MCF 10A (cell line): ENCODE data around the gene TCERG1L. TPM values are rescaled to one million over a fixed set of nuclear protein-coding genes. Genes with fewer than 3 reads are reported as not detected.

Experiments used
- BruUV-seq: library from RNA; stranded (reverse); fragments of 400-500 nt; replicated peaks from 2 replicates; lab custom pipeline; 2021; lab: Mats Ljungman, UMichigan
- CTCF ChIA-PET: fragments of 300-600 bp; sonication (Branson Sonifier 250); formaldehyde crosslinking; extraction: SDS; loops from one replicate; lab custom pipeline; 2021; ENCODE audit warnings: antibody characterized with exemption, inconsistent platforms; lab: Yijun Ruan, JAX
- POLR2A ChIA-PET: fragments of 300-600, 350-650 bp; sonication (Branson Sonifier 250); formaldehyde crosslinking; extraction: SDS; loops from one replicate; lab custom pipeline; 2020; ENCODE audit warnings: antibody characterized with exemption, inconsistent platforms; lab: Yijun Ruan, JAX
- DNase-seq: peaks from one replicate; pipeline ENCODE4 v3.0.0-alpha.2; 2018; ENCODE audit not compliant: unreplicated experiment
- H3K27ac Mint-ChIP-seq: one replicate; pipeline ENCODE4 v1.8.0; 2022; ENCODE audit warnings: mild to moderate bottlenecking, low read depth, mixed read lengths; ENCODE audit not compliant: unreplicated experiment
- H3K27me3 Mint-ChIP-seq: one replicate; pipeline ENCODE4 v1.8.0; 2022; ENCODE audit warnings: mixed read lengths; ENCODE audit not compliant: insufficient read depth, unreplicated experiment
- H3K36me3 Mint-ChIP-seq: one replicate; pipeline ENCODE4 v1.8.0; 2022; ENCODE audit warnings: mild to moderate bottlenecking, moderate library complexity, mixed read lengths; ENCODE audit not compliant: insufficient read depth, unreplicated experiment
- H3K4me1 Mint-ChIP-seq: one replicate; pipeline ENCODE4 v1.8.0; 2022; ENCODE audit warnings: mixed read lengths; ENCODE audit not compliant: insufficient read depth, unreplicated experiment
- H3K4me3 Mint-ChIP-seq: one replicate; pipeline ENCODE4 v1.8.0; 2022; ENCODE audit warnings: mild to moderate bottlenecking, moderate library complexity, mixed read lengths; ENCODE audit not compliant: unreplicated experiment
- H3K9me3 Mint-ChIP-seq: one replicate; pipeline ENCODE4 v1.8.0; 2022; ENCODE audit warnings: mixed read lengths; ENCODE audit not compliant: unreplicated experiment
- intact Hi-C: fragments of 100-400 bp; cut with micrococcal nuclease; formaldehyde crosslinking; loops from 2 replicates; pipeline ENCODE4 v1.14.1; 2022
- total RNA-seq: library from RNA; stranded (reverse); gene quantifications from 2 replicates; pipeline ENCODE4 v1.2.3, GENCODE V29; 2022
- TF ChIP-seq, protein P1 (sequence below): fragments of 200-600 bp; IDR thresholded peaks from one replicate; pipeline ENCODE4 v1.8.0; 2022; ENCODE audit warnings: antibody characterized with exemption, mild to moderate bottlenecking; ENCODE audit not compliant: unreplicated experiment

TCERG1L gene
- total RNA-seq, 1 experiment from 2014 or later, result not detected

DNA sequence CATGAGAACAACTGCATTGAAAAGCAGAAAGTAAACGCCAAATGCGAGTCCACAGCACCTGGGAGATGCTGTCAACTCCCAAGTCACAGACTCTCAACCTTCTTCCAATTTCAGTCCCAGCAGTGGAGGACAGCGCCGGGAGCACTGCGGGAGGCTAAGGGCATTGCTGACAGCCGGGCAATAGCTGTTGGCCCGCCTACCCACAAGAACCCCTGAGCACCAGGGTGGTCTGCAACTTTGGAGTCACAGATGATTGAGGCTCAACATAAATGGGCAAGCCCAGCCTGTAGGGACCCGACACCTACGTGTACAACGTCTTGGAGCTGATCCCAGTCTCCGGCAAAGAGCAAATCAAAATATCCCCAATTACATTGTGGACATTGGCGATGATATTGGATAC, 262.9 kb downstream of the TCERG1L start:
- Mint-ChIP-seq H3K4me3 (no peak overlapping the region), H3K4me1 (no peaks in the 10 kb centered on the region), H3K27ac (no peak overlapping the region), H3K9me3 (peaks cover 18% of the 10 kb centered on the region), H3K27me3 (no peaks in the 10 kb centered on the region), H3K36me3 (no peaks in the 10 kb centered on the region)
- TF ChIP-seq, protein P1, sequence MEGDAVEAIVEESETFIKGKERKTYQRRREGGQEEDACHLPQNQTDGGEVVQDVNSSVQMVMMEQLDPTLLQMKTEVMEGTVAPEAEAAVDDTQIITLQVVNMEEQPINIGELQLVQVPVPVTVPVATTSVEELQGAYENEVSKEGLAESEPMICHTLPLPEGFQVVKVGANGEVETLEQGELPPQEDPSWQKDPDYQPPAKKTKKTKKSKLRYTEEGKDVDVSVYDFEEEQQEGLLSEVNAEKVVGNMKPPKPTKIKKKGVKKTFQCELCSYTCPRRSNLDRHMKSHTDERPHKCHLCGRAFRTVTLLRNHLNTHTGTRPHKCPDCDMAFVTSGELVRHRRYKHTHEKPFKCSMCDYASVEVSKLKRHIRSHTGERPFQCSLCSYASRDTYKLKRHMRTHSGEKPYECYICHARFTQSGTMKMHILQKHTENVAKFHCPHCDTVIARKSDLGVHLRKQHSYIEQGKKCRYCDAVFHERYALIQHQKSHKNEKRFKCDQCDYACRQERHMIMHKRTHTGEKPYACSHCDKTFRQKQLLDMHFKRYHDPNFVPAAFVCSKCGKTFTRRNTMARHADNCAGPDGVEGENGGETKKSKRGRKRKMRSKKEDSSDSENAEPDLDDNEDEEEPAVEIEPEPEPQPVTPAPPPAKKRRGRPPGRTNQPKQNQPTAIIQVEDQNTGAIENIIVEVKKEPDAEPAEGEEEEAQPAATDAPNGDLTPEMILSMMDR, result no peak
- no peak for DNase-seq
- no TSS peak for BruUV-seq
- POLR2A ChIA-PET, result no interaction called here
- CTCF ChIA-PET, result interaction anchor here (0.9 kb wide), 1 partner anchor 738 kb away, joined by 3 read pairs; no protein-coding TSS in a partner anchor
- intact Hi-C loops, result no loop called here

DNA sequence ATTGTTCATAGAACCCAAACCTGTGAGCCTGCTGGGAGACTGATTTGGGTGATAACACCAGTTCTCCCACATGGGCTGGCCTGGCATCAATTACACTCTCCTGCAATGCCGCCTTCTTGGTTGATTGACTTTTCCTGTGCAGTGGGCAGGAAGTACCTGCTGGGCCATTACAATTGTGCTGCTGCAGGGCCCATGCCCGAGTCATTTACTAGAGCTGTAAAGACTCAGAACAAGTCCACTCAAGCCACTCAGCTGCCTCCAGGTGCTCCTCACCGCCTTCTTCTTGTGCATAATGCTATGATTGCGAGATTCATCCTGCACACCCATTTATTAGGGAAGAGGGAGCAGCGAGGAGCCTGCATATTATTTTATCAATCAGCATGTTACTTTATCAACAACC, 264.0 kb downstream of the TCERG1L start:
- BruUV-seq, result no TSS peak
- TF ChIP-seq, protein P1, result no peak
- intact Hi-C loops, result no loop called here
- Mint-ChIP-seq H3K9me3 (peaks cover 18% of the 10 kb centered on the region), H3K27me3 (no peaks in the 10 kb centered on the region), H3K27ac (no peak overlapping the region), H3K4me1 (no peaks in the 10 kb centered on the region), H3K36me3 (no peaks in the 10 kb centered on the region), H3K4me3 (no peak overlapping the region)
- CTCF ChIA-PET, result no interaction called here
- POLR2A ChIA-PET, result no interaction called here
- DNase-seq, result no peak

DNA sequence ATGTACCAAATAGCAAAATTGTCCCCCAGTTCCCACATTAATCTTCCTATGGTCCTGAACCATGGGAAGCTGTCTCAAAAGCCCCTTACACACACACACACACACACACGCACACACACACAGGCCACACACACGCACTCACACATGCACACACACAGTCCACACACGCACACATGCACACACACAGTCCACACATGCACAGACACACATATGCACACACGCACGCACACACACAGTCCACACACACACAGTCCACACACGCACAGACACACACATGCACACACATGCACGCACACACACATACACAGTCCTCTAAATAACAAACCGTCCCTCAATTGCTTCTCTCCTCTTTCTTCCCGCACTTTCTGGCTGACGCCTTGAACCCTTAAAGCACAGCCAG, 265.3 kb downstream of the TCERG1L start:
- Mint-ChIP-seq H3K27me3 (no peaks in the 10 kb centered on the region), H3K36me3 (no peaks in the 10 kb centered on the region), H3K27ac (no peak overlapping the region), H3K9me3 (peaks cover 16% of the 10 kb centered on the region), H3K4me1 (no peaks in the 10 kb centered on the region), H3K4me3 (no peak overlapping the region)
- no TSS peak for BruUV-seq
- intact Hi-C loops, result no loop called here
- POLR2A ChIA-PET, result no interaction called here
- TF ChIP-seq, protein P1, result no peak
- CTCF ChIA-PET, result no interaction called here
- no peak for DNase-seq

DNA sequence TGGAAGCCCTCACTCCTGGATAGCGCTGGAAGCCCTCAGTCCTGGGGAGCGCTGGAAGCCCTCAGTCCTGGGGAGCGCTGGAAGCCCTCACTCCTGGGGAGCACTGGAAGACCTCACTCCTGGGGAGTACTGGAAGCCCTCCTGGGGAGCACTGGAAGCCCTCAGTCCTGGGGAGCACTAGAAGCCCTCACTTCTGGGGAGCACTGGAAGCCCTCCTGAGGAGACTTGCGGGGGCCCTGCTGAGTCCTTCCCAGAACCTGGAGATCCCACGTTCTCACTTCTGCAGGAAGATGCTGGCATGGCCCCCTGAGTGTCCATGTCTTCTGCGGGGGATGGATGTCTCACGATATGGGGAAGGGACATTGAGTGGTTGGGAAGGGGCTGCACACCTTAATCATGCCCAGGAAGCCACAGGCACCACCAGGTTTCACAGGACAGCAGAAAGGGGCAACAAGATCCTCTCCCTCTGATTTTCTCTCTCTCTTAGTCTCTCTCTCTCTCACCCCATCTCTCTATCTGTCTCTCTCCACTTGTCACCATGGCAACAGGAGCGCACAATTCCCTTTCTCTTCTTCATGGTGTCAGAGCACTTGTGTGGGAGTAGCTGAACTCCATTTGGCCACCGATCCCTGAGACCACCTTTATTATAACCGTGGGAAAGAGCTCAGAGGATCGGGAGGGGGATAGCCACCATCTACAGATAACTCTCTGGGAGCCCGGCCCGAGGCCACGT, 267.0 kb downstream of the TCERG1L start:
- H3K4me1 Mint-ChIP-seq, result no peaks in the 10 kb centered on the region
- no peaks in the 10 kb centered on the region for H3K27me3 Mint-ChIP-seq
- TF ChIP-seq, protein P1, result no peak
- H3K27ac Mint-ChIP-seq, result no peak overlapping the region
- no TSS peak for BruUV-seq
- intact Hi-C loops, result no loop called here
- no peaks in the 10 kb centered on the region for H3K36me3 Mint-ChIP-seq
- DNase-seq, result no peak
- no peak overlapping the region for H3K4me3 Mint-ChIP-seq
- peaks cover 19% of the 10 kb centered on the region for H3K9me3 Mint-ChIP-seq
- CTCF ChIA-PET, result no interaction called here
- POLR2A ChIA-PET, result no interaction called here
